ENCODE data around the gene TTN.

TTN gene

DNA sequence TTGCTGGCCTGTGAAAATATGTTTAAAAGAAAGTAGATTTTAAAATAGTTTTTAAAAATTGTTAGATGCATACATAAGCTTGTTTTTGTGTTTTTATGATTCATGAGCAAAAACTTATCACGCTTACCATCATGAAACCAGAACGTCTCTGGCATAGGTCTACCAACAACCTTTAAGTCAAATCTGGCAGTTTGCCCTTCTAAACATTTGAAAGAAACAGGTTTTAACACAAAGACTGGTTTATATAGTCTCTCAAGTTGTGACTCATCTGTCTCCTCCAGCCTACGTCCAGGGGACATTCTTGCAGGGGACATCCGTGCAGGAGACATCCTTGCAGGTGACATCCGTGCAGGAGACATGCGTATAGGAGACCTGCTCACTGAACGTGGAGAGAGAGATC lies 29.6 kb downstream of the TTN start:
- no peak overlapping the region for H3K27ac ChIP-seq (ENCODE audit: low read depth, low read length)
- H3K9me3 ChIP-seq (ENCODE audit: low read length), result no peaks in the 10 kb centered on the region
- no peak overlapping the region for H3K4me3 ChIP-seq (ENCODE audit: low read depth in 1 of 2, low read length in 2 of 2)
- H3K36me3 ChIP-seq (ENCODE audit: insufficient read depth, low read length), result no peaks in the 10 kb centered on the region
- no peaks in the 10 kb centered on the region for H3K27me3 ChIP-seq (ENCODE audit: control insufficient read depth in 1 of 2, insufficient read depth in 2 of 2, low read length in 2 of 2)
- H3K4me1 ChIP-seq (ENCODE audit: insufficient read depth, low read length), result no peaks in the 10 kb centered on the region
- no peak overlapping the region for H3K9ac ChIP-seq (ENCODE audit: low read length)

DNA sequence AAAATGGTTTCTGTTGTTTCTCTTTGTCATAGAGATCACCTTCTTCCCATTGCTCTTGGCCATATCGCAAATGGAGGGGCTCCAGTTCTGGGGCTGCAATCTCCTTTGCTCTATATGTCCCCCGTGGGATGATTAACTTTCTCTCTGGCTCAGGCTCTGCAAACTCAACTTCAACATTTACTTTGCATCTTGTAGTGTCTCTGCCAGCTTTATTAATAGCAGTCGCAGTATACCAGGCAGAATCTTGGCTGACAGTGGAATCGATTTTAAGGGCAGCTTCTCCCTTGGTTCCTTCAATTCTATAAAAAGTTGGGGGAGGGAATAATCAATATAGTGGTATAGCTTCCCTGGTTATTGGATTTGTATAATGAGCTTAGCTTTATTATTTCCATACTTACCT lies 30.5 kb downstream of the TTN start:
- no peak overlapping the region for H3K9ac ChIP-seq (ENCODE audit: low read length)
- H3K9me3 ChIP-seq (ENCODE audit: low read length), result no peaks in the 10 kb centered on the region
- no peaks in the 10 kb centered on the region for H3K4me1 ChIP-seq (ENCODE audit: insufficient read depth, low read length)
- no peaks in the 10 kb centered on the region for H3K36me3 ChIP-seq (ENCODE audit: insufficient read depth, low read length)
- no peak overlapping the region for H3K4me3 ChIP-seq (ENCODE audit: low read depth in 1 of 2, low read length in 2 of 2)
- H3K27me3 ChIP-seq (ENCODE audit: control insufficient read depth in 1 of 2, insufficient read depth in 2 of 2, low read length in 2 of 2), result no peaks in the 10 kb centered on the region
- H3K27ac ChIP-seq (ENCODE audit: low read depth, low read length), result no peak overlapping the region

DNA sequence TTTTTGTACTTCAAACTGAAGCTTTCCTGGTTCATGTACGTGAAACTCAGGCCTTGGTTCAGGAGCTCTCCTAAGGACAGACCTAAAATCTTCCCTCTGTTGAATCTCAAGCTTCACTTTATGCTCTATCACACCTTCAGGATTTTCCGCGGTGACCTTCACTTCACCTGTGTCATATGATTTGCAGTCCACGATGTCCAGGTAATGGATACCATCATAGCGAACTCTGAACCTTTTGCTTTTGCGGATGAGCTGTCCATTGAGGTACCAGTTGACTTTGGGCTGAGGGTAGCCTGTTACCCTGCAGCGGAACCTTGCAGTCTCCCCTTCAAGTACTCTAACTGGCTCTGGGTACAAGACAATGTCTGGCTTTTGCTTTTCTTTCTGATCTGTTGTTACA lies 31.2 kb downstream of the TTN start:
- Histone ChIP-seq H3K9ac (ENCODE audit: low read length) (no peak overlapping the region), H3K36me3 (ENCODE audit: insufficient read depth, low read length) (no peaks in the 10 kb centered on the region), H3K27ac (ENCODE audit: low read depth, low read length) (no peak overlapping the region), H3K9me3 (ENCODE audit: low read length) (no peaks in the 10 kb centered on the region), H3K27me3 (ENCODE audit: control insufficient read depth in 1 of 2, insufficient read depth in 2 of 2, low read length in 2 of 2) (no peaks in the 10 kb centered on the region), H3K4me3 (ENCODE audit: low read depth in 1 of 2, low read length in 2 of 2) (no peak overlapping the region), H3K4me1 (ENCODE audit: insufficient read depth, low read length) (no peaks in the 10 kb centered on the region)

DNA sequence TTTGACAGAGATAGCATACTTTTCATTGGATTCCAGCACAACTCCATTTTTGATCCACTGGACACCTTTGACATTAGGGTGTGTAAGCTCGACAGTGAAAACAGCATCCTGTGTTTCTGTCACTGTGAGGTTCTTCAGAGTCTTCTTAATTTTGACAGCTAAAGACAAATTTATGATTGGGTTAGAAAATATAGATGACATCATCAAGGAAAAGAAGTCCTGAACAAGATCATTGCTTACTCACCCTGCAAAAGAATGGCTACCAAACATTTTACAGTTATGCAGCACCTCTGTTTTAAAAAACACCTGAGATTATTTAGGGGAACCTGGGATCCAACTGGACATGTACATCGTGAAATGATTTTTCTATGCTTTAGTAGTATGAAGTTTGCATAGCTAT lies 36.7 kb downstream of the TTN start:
- Histone ChIP-seq H3K27me3 (ENCODE audit: control insufficient read depth in 1 of 2, insufficient read depth in 2 of 2, low read length in 2 of 2) (no peaks in the 10 kb centered on the region), H3K9me3 (ENCODE audit: low read length) (no peaks in the 10 kb centered on the region), H3K9ac (ENCODE audit: low read length) (no peak overlapping the region), H3K36me3 (ENCODE audit: insufficient read depth, low read length) (no peaks in the 10 kb centered on the region), H3K4me1 (ENCODE audit: insufficient read depth, low read length) (no peaks in the 10 kb centered on the region), H3K27ac (ENCODE audit: low read depth, low read length) (no peak overlapping the region), H3K4me3 (ENCODE audit: low read depth in 1 of 2, low read length in 2 of 2) (no peak overlapping the region)

DNA sequence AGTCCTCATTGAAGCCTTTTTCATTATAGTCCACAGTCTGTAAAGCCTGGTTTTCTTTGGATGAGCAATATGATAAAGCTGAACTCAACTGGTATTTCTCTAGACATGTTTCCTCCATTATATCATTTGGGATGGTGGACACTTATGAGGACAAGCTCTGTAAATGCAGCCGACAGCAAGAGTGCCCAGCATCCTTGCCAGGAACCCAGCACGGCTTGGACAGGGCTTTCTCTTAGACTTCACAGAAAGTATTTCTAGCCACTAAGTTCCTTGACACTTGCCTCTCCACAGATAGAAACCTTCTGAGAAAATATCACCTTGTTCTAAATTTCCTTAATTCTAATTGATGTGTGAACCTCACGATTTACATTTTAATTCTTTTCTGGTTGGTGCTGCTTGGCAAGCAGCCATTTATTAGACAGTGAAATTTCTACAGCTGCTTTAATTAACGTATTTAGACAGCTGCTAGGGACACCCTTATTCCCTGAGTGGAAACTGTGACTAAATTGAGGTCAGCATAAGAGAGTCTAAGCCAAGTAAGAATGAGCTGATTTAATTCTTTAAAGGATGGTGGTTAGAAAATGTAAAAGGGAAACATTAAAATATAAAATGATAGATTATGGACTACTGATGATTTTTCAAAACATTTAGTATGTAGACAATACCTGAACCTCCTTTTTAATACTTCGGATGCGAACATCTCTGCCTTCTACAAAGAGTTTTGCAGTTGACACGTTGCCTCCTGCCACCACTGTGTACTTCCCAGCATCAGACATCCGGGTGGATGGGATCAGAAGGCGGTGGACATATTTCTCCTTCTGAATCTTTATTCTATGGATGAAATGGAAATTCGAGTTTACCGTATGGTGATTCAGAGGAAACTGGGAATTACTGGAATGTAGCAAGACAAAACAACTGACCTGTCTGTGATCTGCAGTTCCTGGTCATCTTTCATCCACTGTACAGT lies 39.8 kb downstream of the TTN start:
- no peak overlapping the region for H3K27ac ChIP-seq (ENCODE audit: low read depth, low read length)

DNA sequence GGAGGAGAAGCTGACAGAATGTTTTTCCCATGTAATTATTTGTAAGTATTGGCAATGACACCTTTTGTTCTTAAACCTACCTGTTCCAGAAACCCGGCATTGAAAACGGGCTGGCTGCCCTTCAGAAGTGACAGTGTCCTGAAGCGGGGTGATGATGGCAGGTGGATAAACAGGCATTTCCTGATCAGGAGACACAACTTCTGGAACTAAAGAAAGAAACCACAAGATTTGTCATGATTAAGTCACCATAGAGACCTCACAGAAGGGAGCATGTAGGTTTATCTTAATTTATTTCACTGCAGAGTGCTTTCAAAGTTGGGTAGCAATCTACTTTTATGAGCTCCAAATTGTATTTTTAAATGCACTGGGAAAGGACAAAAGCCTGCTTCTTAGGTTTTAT lies 43.1 kb downstream of the TTN start:
- no peak overlapping the region for H3K4me3 ChIP-seq (ENCODE audit: low read depth in 1 of 2, low read length in 2 of 2)
- H3K4me1 ChIP-seq (ENCODE audit: insufficient read depth, low read length), result no peaks in the 10 kb centered on the region
- H3K27ac ChIP-seq (ENCODE audit: low read depth, low read length), result no peak overlapping the region
- no peaks in the 10 kb centered on the region for H3K36me3 ChIP-seq (ENCODE audit: insufficient read depth, low read length)
- no peak overlapping the region for H3K9ac ChIP-seq (ENCODE audit: low read length)
- no peaks in the 10 kb centered on the region for H3K27me3 ChIP-seq (ENCODE audit: control insufficient read depth in 1 of 2, insufficient read depth in 2 of 2, low read length in 2 of 2)
- H3K9me3 ChIP-seq (ENCODE audit: low read length), result no peaks in the 10 kb centered on the region

More for the DNA sequence above, 39.8 kb downstream of the TTN start:
- Histone ChIP-seq H3K4me1 (ENCODE audit: insufficient read depth, low read length) (no peaks in the 10 kb centered on the region), H3K27me3 (ENCODE audit: control insufficient read depth in 1 of 2, insufficient read depth in 2 of 2, low read length in 2 of 2) (no peaks in the 10 kb centered on the region), H3K9ac (ENCODE audit: low read length) (no peak overlapping the region), H3K9me3 (ENCODE audit: low read length) (no peaks in the 10 kb centered on the region), H3K4me3 (ENCODE audit: low read depth in 1 of 2, low read length in 2 of 2) (no peak overlapping the region), H3K36me3 (ENCODE audit: insufficient read depth, low read length) (no peaks in the 10 kb centered on the region)

DNA sequence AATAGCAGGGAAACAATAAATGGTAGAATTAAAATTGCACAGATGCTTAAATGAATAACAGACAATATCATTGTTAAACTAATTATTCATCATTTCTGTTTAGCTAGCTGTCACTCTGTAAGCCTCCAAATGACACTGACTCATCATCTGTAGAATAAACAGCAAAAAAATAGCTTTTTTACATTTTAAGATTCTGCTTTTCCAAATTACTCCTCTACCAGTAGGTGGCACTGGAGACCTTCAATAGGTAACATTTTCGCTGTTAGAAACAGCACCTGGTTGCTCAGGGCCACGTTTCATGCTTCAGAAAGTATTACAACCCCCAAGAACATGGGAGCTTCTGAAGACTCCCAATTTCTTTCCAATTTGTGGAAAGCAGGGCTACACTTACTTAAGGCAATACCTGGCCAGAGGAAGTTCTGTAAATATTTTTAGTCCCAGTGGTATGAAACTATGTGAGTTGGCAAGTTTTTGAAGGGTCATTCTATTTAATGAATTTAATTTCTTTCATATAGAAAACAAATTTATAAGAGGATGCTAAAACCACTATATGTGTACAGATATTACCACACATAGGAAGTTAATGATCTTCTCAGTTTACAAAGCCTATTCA lies 45.4 kb downstream of the TTN start:
- Histone ChIP-seq H3K4me3 (ENCODE audit: low read depth in 1 of 2, low read length in 2 of 2) (no peak overlapping the region), H3K36me3 (ENCODE audit: insufficient read depth, low read length) (no peaks in the 10 kb centered on the region)

DNA sequence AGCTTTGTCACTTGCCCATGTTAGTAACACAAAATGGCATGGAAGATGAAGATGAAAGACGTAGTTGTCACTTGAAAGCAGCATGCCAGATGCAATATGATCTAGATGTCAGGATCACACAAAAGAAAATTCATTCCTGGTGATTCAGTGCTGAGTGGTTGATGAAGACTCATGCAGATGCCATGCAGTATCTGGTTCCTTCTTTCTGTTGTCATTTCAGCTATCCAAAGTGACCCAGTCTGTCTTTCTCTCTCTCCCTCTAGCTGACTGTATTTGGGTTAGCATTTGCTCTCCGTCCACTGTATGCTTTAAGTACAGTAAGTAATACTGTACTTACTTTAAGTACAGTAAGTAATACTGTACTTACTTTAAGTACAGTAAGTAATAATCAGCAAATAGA lies 50.4 kb downstream of the TTN start:
- Histone ChIP-seq H3K4me1 (ENCODE audit: insufficient read depth, low read length) (no peaks in the 10 kb centered on the region), H3K27ac (ENCODE audit: low read depth, low read length) (no peak overlapping the region), H3K9ac (ENCODE audit: low read length) (no peak overlapping the region), H3K36me3 (ENCODE audit: insufficient read depth, low read length) (no peaks in the 10 kb centered on the region), H3K27me3 (ENCODE audit: control insufficient read depth in 1 of 2, insufficient read depth in 2 of 2, low read length in 2 of 2) (no peaks in the 10 kb centered on the region), H3K9me3 (ENCODE audit: low read length) (no peaks in the 10 kb centered on the region), H3K4me3 (ENCODE audit: low read depth in 1 of 2, low read length in 2 of 2) (no peak overlapping the region)

More for the DNA sequence above, 45.4 kb downstream of the TTN start:
- no peaks in the 10 kb centered on the region for H3K9me3 ChIP-seq (ENCODE audit: low read length)
- no peaks in the 10 kb centered on the region for H3K27me3 ChIP-seq (ENCODE audit: control insufficient read depth in 1 of 2, insufficient read depth in 2 of 2, low read length in 2 of 2)
- H3K9ac ChIP-seq (ENCODE audit: low read length), result no peak overlapping the region
- no peaks in the 10 kb centered on the region for H3K4me1 ChIP-seq (ENCODE audit: insufficient read depth, low read length)
- no peak overlapping the region for H3K27ac ChIP-seq (ENCODE audit: low read depth, low read length)

DNA sequence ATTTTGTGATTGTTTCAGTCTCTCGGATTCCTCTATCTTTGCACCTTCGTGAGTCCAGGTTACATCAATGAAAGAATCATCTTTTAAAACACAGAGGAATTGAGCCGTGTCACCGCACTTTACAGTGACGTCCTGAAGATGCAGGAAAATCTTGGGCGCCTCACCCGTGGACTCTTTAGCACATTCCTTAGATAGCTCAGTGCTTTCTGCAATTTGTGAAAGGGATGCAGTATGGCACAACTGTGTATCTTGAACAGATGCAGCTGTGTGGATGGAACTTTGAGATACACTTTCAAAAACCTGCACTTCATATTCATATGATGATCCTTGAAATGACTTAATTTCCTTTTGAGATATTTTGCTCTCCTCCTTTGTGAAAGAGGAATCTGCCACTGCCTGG lies 50.9 kb downstream of the TTN start:
- no peak overlapping the region for H3K4me3 ChIP-seq (ENCODE audit: low read depth in 1 of 2, low read length in 2 of 2)
- no peaks in the 10 kb centered on the region for H3K27me3 ChIP-seq (ENCODE audit: control insufficient read depth in 1 of 2, insufficient read depth in 2 of 2, low read length in 2 of 2)
- no peak overlapping the region for H3K9ac ChIP-seq (ENCODE audit: low read length)
- H3K36me3 ChIP-seq (ENCODE audit: insufficient read depth, low read length), result no peaks in the 10 kb centered on the region
- H3K27ac ChIP-seq (ENCODE audit: low read depth, low read length), result no peak overlapping the region
- H3K9me3 ChIP-seq (ENCODE audit: low read length), result no peaks in the 10 kb centered on the region
- H3K4me1 ChIP-seq (ENCODE audit: insufficient read depth, low read length), result no peaks in the 10 kb centered on the region

DNA sequence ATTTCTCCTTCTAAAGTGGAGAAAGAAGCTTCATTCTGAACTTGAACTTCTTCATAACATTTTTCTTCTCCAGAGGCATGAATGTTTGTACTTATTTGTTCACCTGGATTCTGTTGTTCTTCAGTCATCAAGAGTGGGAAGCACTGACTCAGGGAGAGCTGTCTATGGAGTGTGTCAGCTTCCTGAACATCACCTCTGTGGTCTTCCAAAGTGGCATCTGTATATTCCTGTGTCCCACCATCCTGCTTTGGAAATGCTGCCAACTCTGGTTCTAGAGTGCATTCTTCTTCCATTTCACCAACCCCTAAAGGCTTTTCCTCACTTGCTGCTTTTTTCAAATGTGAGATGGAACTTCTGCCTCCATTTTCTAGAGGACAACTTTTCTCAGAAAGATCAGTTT lies 59.5 kb downstream of the TTN start:
- Histone ChIP-seq H3K4me3 (ENCODE audit: low read depth in 1 of 2, low read length in 2 of 2) (no peak overlapping the region), H3K4me1 (ENCODE audit: insufficient read depth, low read length) (no peaks in the 10 kb centered on the region), H3K36me3 (ENCODE audit: insufficient read depth, low read length) (no peaks in the 10 kb centered on the region), H3K27me3 (ENCODE audit: control insufficient read depth in 1 of 2, insufficient read depth in 2 of 2, low read length in 2 of 2) (no peaks in the 10 kb centered on the region), H3K9ac (ENCODE audit: low read length) (no peak overlapping the region), H3K9me3 (ENCODE audit: low read length) (no peaks in the 10 kb centered on the region), H3K27ac (ENCODE audit: low read depth, low read length) (no peak overlapping the region)

DNA sequence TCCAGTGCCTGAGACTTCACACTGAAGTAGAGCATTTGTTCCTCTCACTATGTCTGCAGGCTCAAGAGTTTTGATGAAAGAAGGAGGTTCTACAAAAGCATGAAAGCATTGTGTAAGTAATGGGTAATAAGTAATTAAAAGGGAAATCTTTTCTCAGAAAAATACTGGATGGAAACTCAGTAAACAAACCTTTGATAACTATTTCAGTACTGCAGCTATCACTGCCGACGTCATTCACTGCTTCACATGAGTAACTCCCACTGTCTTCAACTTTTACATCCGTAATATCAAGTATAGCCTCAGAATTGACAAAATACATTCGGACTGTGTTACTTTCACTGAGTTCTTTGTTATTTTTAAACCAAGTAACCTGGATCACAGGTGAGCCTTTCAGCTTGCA lies 72.7 kb downstream of the TTN start:
- Histone ChIP-seq H3K27me3 (ENCODE audit: control insufficient read depth in 1 of 2, insufficient read depth in 2 of 2, low read length in 2 of 2) (no peaks in the 10 kb centered on the region), H3K4me1 (ENCODE audit: insufficient read depth, low read length) (no peaks in the 10 kb centered on the region), H3K4me3 (ENCODE audit: low read depth in 1 of 2, low read length in 2 of 2) (no peak overlapping the region), H3K9me3 (ENCODE audit: low read length) (peaks cover 4% of the 10 kb centered on the region), H3K9ac (ENCODE audit: low read length) (no peak overlapping the region), H3K36me3 (ENCODE audit: insufficient read depth, low read length) (no peaks in the 10 kb centered on the region), H3K27ac (ENCODE audit: low read depth, low read length) (no peak overlapping the region)

DNA sequence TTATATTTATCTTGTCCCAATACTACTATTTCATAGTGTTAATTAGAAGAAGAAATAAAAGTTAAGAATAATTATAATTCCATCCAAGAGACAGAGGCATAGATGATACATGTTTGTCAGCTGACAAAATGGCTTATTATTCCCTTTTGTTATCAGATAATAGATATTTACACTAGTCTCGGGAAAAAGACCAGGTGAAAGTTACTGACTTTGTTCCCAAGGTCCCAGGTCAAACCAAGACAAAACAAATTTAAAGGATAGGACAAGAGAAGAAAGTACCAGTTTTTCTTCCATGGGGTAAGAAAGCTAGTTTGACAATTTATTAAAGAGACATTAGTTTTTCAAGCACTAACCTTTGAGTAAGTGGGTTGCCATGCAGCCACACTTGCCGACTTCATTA lies 73.2 kb downstream of the TTN start:
- H3K27me3 ChIP-seq (ENCODE audit: control insufficient read depth in 1 of 2, insufficient read depth in 2 of 2, low read length in 2 of 2), result no peaks in the 10 kb centered on the region
- H3K9me3 ChIP-seq (ENCODE audit: low read length), result peaks cover 4% of the 10 kb centered on the region
- no peak overlapping the region for H3K27ac ChIP-seq (ENCODE audit: low read depth, low read length)
- no peaks in the 10 kb centered on the region for H3K4me1 ChIP-seq (ENCODE audit: insufficient read depth, low read length)
- H3K36me3 ChIP-seq (ENCODE audit: insufficient read depth, low read length), result no peaks in the 10 kb centered on the region
- no peak overlapping the region for H3K4me3 ChIP-seq (ENCODE audit: low read depth in 1 of 2, low read length in 2 of 2)
- no peak overlapping the region for H3K9ac ChIP-seq (ENCODE audit: low read length)
